T-cell (primary cell): Measurements from ENCODE around the gene ZNF619. TPM values are rescaled to one million over a fixed set of nuclear protein-coding genes. Genes with fewer than 3 reads are reported as not detected.
"Not testable (repeated sequence)": the region's sequence is repeated elsewhere in the genome, so short reads cannot be mapped to it uniquely, and the experiment has no call there.

ENCODE experiments used
- ATAC-seq, 4 experiments: fragments of 200-7000 bp in 3 of 4; fragments of 150-1000 bp in 1 of 4; cut with Tn5 transposase; replicated peaks in 1 of 4; 1 replicate in 3 of 4; 2 replicates in 1 of 4; pipeline ENCODE4 v1.10.0; 2021; ENCODE audit warnings: moderate library complexity in 3 of 4, mild to moderate bottlenecking in 2 of 4, moderate number of reproducible peaks in 1 of 4
- CTCF ChIA-PET, 2 donors: fragments of 300-600 bp; sonication (Branson Sonifier 250); formaldehyde crosslinking; loops; one replicate each; lab custom pipeline; 2022; ENCODE audit warnings: antibody characterized with exemption in 2 of 2; lab: Charles Lee
- POLR2A ChIA-PET, 2 donors: fragments of 300-600 bp; sonication (Branson Sonifier 250); formaldehyde crosslinking; loops; one replicate each; lab custom pipeline; 2022; ENCODE audit warnings: antibody characterized with exemption in 2 of 2; lab: Charles Lee
- DNase-seq, 35 experiments: peaks; one replicate each; pipeline versions ENCODE4 v3.0.0 to v3.0.0-alpha.2; 2013 to 2023
- H3K27ac ChIP-seq: one replicate; pipeline ENCODE4 v1.5.1; 2013; ENCODE audit warnings: low read length
- H3K27me3 ChIP-seq, 2 experiments: replicated peaks in 1 of 2; 1 replicate in 1 of 2; 2 replicates in 1 of 2; pipeline versions ENCODE4 v1.6.1 to v1.7.0; 2013; ENCODE audit warnings: low read length in 1 of 2, mixed read lengths in 1 of 2; ENCODE audit not compliant: control insufficient read depth in 2 of 2, insufficient read depth in 2 of 2; ENCODE audit errors: extremely low read depth in 1 of 2
- H3K36me3 ChIP-seq, 2 donors: 1 replicate in 1 of 2; 2 replicates in 1 of 2; pipeline versions ENCODE4 v1.6.1 to v1.7.0; 2013; ENCODE audit warnings: low read length in 1 of 2; ENCODE audit not compliant: control insufficient read depth in 2 of 2, insufficient read depth in 1 of 2; ENCODE audit errors: extremely low read depth in 1 of 2
- H3K4me1 ChIP-seq, 2 experiments: 1 replicate in 1 of 2; 2 replicates in 1 of 2; pipeline versions ENCODE4 v1.6.1 to v1.7.0; 2013; ENCODE audit warnings: low read length in 2 of 2, mixed read lengths in 1 of 2; ENCODE audit not compliant: insufficient read depth in 2 of 2, control insufficient read depth in 1 of 2; ENCODE audit errors: extremely low read depth in 1 of 2
- H3K4me3 ChIP-seq, 2 donors: 1 replicate in 1 of 2; 2 replicates in 1 of 2; pipeline versions ENCODE4 v1.5.1 to v1.7.0; 2013; ENCODE audit warnings: mild to moderate bottlenecking in 2 of 2, low read length in 1 of 2, moderate library complexity in 1 of 2; ENCODE audit not compliant: control insufficient read depth in 1 of 2; ENCODE audit errors: extremely low read depth in 1 of 2
- H3K9me3 ChIP-seq: 2 replicates; pipeline ENCODE4 v1.7.0; 2013
- H3K27ac Mint-ChIP-seq, 2 donors: one replicate each; pipeline ENCODE4 v1.8.0; 2020 to 2021; ENCODE audit warnings: mild to moderate bottlenecking in 2 of 2, mixed read lengths in 2 of 2
- H3K27me3 Mint-ChIP-seq, 2 donors: one replicate each; pipeline ENCODE4 v1.8.0; 2021 to 2022; ENCODE audit warnings: mixed read lengths in 2 of 2
- H3K36me3 Mint-ChIP-seq: one replicate; pipeline ENCODE4 v1.8.0; 2021; ENCODE audit warnings: mixed read lengths
- H3K4me1 Mint-ChIP-seq, 3 donors: one replicate each; pipeline ENCODE4 v1.8.0; 2020 to 2022; ENCODE audit warnings: mixed read lengths in 3 of 3, mild to moderate bottlenecking in 1 of 3
- H3K4me3 Mint-ChIP-seq, 3 donors: one replicate each; pipeline ENCODE4 v1.8.0; 2020 to 2022; ENCODE audit warnings: mild to moderate bottlenecking in 3 of 3, mixed read lengths in 3 of 3, moderate library complexity in 3 of 3
- H3K9me3 Mint-ChIP-seq, 3 donors: one replicate each; pipeline ENCODE4 v1.8.0; 2020 to 2022; ENCODE audit warnings: mixed read lengths in 3 of 3
- WGBS: methylation state at CpG from one replicate; pipeline ENCODE4 v1.1.5; 2013; ENCODE audit warnings: missing lambda C conversion rate; ENCODE audit not compliant: insufficient coverage; 5-methylcytosine and 5-hydroxymethylcytosine counted together
- total RNA-seq, 35 experiments: library from RNA in 6 of 35; stranded (reverse) in 6 of 35; fragments of 120-200 nt in 1 of 35; gene quantifications; one replicate each; pipeline versions ENCODE4 v1.2.1 to v1.2.4 and lab custom pipeline; 2013 to 2026

ZNF619 gene
- total RNA-seq, 5 donors from 2014 or later (not counting 1 experiment from before 2014, with no cell fraction given) = 7.3 to 12.2 (median 11.2) TPM

DNA sequence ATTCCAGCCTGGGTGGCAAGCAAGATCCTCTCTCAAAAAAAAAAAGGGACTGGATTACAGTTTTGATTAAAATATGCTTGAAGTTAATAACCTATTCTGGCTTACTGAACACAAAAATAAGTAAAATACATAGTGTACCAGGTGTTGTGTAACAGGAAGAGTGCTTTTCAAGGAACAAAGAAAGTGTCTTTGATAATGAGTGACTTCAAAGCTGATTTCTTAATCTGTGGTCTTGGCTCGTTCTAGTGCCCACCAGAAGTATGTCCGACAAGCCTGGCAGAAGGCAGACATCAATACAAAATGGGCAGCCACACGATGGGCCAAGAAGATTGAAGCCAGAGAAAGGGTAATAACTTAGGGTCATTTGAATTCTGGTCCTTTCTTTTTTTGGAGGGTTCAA is 15.8 kb upstream of the ZNF619 start:
- Histone ChIP-seq H3K27me3 (no peaks in the 10 kb centered on the region), H3K9me3 (no peaks in the 10 kb centered on the region), H3K36me3 (peaks cover 9 to 61% of the 10 kb centered on the region in 2 donors), H3K27ac (no peak overlapping the region), H3K4me3 (no peak overlapping the region), H3K4me1 (peaks cover 29 to 43% of the 10 kb centered on the region in 2 experiments)
- Mint-ChIP-seq H3K27me3 (no peaks in the 10 kb centered on the region), H3K4me1 (peaks cover 58 to 66% (median 64%) of the 10 kb centered on the region in 3 donors), H3K4me3 (no peak overlapping the region), H3K27ac (no peak overlapping the region), H3K36me3 (peaks cover 55% of the 10 kb centered on the region), H3K9me3 (no peaks in the 10 kb centered on the region)
- ChIA-PET CTCF (interaction anchor here in 1 of 2 donors (0.7 kb wide), 1 partner anchor 1423 kb away, joined by 3 read pairs; no protein-coding TSS in a partner anchor), POLR2A (interaction anchor here (0.6 kb wide), 2 partner anchors 778 to 1312 kb away, joined by 3 to 12 read pairs; no protein-coding TSS in a partner anchor)
- WGBS = 87% methylated on average over 3 of the region's 3 CpGs
- DNase-seq (no peak), ATAC-seq (no peak)

GRCh38 chr3:40462838-40463237 is 14.1 kb upstream of the ZNF619 start:
- POLR2A ChIA-PET = interaction anchor here in 1 of 2 donors (0.7 kb wide), 1 partner anchor 48 kb away, joined by 6 read pairs; no protein-coding TSS in a partner anchor
- ATAC-seq, H3K27ac ChIP-seq, H3K4me3 Mint-ChIP-seq, H3K9me3 ChIP-seq, H3K9me3 Mint-ChIP-seq, CTCF ChIA-PET, H3K4me3 ChIP-seq, H3K27ac Mint-ChIP-seq, H3K27me3 Mint-ChIP-seq, H3K27me3 ChIP-seq, DNase-seq: not testable (repeated sequence)
- peaks cover 25 to 34% of the 10 kb centered on the region in 2 experiments for H3K4me1 ChIP-seq
- peaks cover 61% of the 10 kb centered on the region for H3K36me3 Mint-ChIP-seq
- H3K36me3 ChIP-seq = peaks cover 9 to 63% of the 10 kb centered on the region in 2 donors
- WGBS = 96% methylated on average over 7 of the region's 7 CpGs
- H3K4me1 Mint-ChIP-seq = peaks cover 43 to 58% (median 55%) of the 10 kb centered on the region in 3 donors

DNA sequence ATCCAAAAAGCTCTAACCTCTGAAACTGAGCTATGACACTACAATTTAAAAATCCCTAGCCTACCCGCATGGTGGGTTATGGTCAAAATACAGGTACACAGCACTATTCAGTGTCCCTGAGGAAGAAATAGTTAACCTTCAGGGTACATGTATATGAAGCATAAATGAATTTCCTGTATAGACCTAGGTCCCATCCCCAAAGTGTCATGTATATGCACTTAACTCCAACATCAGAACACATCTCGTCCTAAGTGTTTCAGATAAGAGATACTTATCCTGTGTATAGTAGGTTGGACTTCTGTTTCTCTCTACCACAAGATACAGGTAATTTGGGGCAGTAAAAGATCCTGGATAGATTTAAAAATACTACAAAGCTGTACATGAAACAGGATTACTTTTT is 13.3 kb upstream of the ZNF619 start:
- Histone ChIP-seq H3K4me3 (no peak overlapping the region), H3K9me3 (no peaks in the 10 kb centered on the region), H3K36me3 (peaks cover 9 to 58% of the 10 kb centered on the region in 2 donors), H3K27me3 (no peaks in the 10 kb centered on the region), H3K4me1 (peaks cover 17 to 29% of the 10 kb centered on the region in 2 experiments), H3K27ac (no peak overlapping the region)
- H3K27ac Mint-ChIP-seq = peak overlapping the region in 1 of 2 donors; percentile 52
- peaks cover 36 to 51% (median 48%) of the 10 kb centered on the region in 3 donors for H3K4me1 Mint-ChIP-seq
- no CpG with 5 or more reads among the region's 2 CpGs for WGBS
- DNase-seq = no peak
- no peaks in the 10 kb centered on the region for H3K27me3 Mint-ChIP-seq
- H3K9me3 Mint-ChIP-seq = no peaks in the 10 kb centered on the region
- CTCF ChIA-PET = interaction anchor here in 1 of 2 donors (0.6 kb wide), 1 partner anchor 135 kb away, joined by 4 read pairs; no protein-coding TSS in a partner anchor
- POLR2A ChIA-PET = interaction anchor here in 1 of 2 donors (0.6 kb wide), 1 partner anchor 57 kb away, joined by 5 read pairs; no protein-coding TSS in a partner anchor
- peaks cover 54% of the 10 kb centered on the region for H3K36me3 Mint-ChIP-seq
- no peak for ATAC-seq
- H3K4me3 Mint-ChIP-seq = peak overlapping the region in 1 of 3 donors; percentile 23

- Mint-ChIP-seq H3K4me1 (peaks cover 30 to 41% (median 39%) of the 10 kb centered on the region in 3 donors), H3K4me3 (peak overlapping the region in 1 of 3 donors; percentile 23), H3K27ac (peak overlapping the region; percentile 55 to 74), H3K36me3 (peaks cover 48% of the 10 kb centered on the region), H3K27me3 (no peaks in the 10 kb centered on the region), H3K9me3 (no peaks in the 10 kb centered on the region)
- ChIA-PET CTCF (interaction anchor here (0.6 to 1.3 kb wide), 3 partner anchors 10 to 136 kb away, joined by 3 to 4 read pairs (median 3); no protein-coding TSS in a partner anchor), POLR2A (interaction anchor here in 1 of 2 donors (1.4 kb wide), 1 partner anchor 13 kb away, joined by 5 read pairs; no protein-coding TSS in a partner anchor)
- peak; percentile 80 to 94 (median 88) for ATAC-seq
- DNase-seq = peak in 22 of 35 experiments; percentile 7 to 69 (median 22)
- H3K4me1 ChIP-seq = peaks cover 17 to 22% of the 10 kb centered on the region in 2 experiments
- H3K9me3 ChIP-seq = no peaks in the 10 kb centered on the region
- peaks cover 5 to 49% of the 10 kb centered on the region in 2 donors for H3K36me3 ChIP-seq
- 18% methylated on average over 8 of the region's 9 CpGs for WGBS
- peak overlapping the region; percentile 53 for H3K27ac ChIP-seq
- no peaks in the 10 kb centered on the region for H3K27me3 ChIP-seq
- no peak overlapping the region for H3K4me3 ChIP-seq
Observed at GRCh38 chr3:40464339-40465110, 12.4 kb upstream of the ZNF619 start.

DNA sequence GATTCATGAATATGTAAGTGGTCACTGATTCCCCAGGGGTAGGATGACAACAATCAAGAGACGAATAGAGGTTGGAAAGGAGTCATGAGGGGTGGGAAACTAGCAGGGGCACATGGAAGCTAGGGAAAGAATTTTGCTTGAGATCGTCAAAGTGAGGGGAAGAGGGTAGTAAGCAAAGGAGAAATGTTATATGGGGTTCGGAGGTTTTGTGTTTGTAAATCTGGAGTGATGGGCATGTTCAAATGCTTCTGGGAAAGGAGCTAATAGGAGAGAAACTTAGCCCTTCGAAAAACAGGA is 11.9 kb upstream of the ZNF619 start:
- Histone ChIP-seq H3K27ac (no peak overlapping the region), H3K4me3 (no peak overlapping the region), H3K36me3 (peaks cover 2 to 45% of the 10 kb centered on the region in 2 donors), H3K9me3 (no peaks in the 10 kb centered on the region), H3K4me1 (peaks cover 15 to 22% of the 10 kb centered on the region in 2 experiments), H3K27me3 (no peaks in the 10 kb centered on the region)
- peak overlapping the region; percentile 25 to 53 for H3K27ac Mint-ChIP-seq
- CTCF ChIA-PET = interaction anchor here in 1 of 2 donors (1.3 kb wide), 1 partner anchor 10 kb away, joined by 3 read pairs; no protein-coding TSS in a partner anchor
- H3K27me3 Mint-ChIP-seq = no peaks in the 10 kb centered on the region
- H3K4me1 Mint-ChIP-seq = peaks cover 30 to 39% (median 39%) of the 10 kb centered on the region in 3 donors
- no peaks in the 10 kb centered on the region for H3K9me3 Mint-ChIP-seq
- peaks cover 44% of the 10 kb centered on the region for H3K36me3 Mint-ChIP-seq
- ATAC-seq (no peak), DNase-seq (no peak)
- POLR2A ChIA-PET = interaction anchor here in 1 of 2 donors (1.4 kb wide), 1 partner anchor 13 kb away, joined by 5 read pairs; no protein-coding TSS in a partner anchor
- no peak overlapping the region for H3K4me3 Mint-ChIP-seq
- 96% methylated on average over 4 of the region's 4 CpGs for WGBS

DNA sequence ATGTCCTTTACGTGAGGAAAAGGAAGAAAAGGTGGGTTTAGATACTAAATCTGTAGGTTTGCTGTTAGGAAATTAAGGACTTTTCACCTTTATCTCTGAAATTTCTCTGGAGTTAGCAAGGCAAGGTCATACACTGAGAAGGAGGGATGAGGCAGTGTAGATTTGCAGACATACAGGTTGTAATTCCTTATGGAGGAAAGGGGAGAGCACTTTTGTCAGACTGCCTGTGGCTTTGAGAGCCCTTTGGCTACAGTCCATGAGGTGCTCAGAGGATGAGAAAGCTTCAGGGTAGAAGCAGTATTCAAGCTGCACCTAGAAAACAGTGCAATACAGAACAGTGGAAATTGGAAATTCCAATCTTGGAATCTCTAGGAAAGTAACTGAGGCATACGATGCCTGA is 11.5 kb upstream of the ZNF619 start:
- H3K9me3 Mint-ChIP-seq = no peaks in the 10 kb centered on the region
- H3K27ac Mint-ChIP-seq = peak overlapping the region; percentile 25 to 53

More for the DNA sequence above, 11.5 kb upstream of the ZNF619 start:
- WGBS = 100% methylated on average over 1 of the region's 2 CpGs
- ChIA-PET POLR2A (interaction anchor here in 1 of 2 donors (1.4 kb wide), 1 partner anchor 13 kb away, joined by 5 read pairs; no protein-coding TSS in a partner anchor), CTCF (interaction anchor here in 1 of 2 donors (1.3 kb wide), 1 partner anchor 11 kb away, joined by 3 read pairs; no protein-coding TSS in a partner anchor)
- no peaks in the 10 kb centered on the region for H3K27me3 Mint-ChIP-seq
- Histone ChIP-seq H3K4me3 (no peak overlapping the region), H3K36me3 (peaks cover 0 to 41% of the 10 kb centered on the region in 2 donors), H3K27ac (peak overlapping the region; percentile 18), H3K4me1 (peaks cover 15 to 18% of the 10 kb centered on the region in 2 experiments), H3K27me3 (no peaks in the 10 kb centered on the region), H3K9me3 (no peaks in the 10 kb centered on the region)
- H3K4me1 Mint-ChIP-seq = peaks cover 30 to 36% (median 36%) of the 10 kb centered on the region in 3 donors
- ATAC-seq = no peak
- no peak for DNase-seq
- no peak overlapping the region for H3K4me3 Mint-ChIP-seq
- H3K36me3 Mint-ChIP-seq = peaks cover 40% of the 10 kb centered on the region
